ENCODE data around the gene DYNLL1.

DNA sequence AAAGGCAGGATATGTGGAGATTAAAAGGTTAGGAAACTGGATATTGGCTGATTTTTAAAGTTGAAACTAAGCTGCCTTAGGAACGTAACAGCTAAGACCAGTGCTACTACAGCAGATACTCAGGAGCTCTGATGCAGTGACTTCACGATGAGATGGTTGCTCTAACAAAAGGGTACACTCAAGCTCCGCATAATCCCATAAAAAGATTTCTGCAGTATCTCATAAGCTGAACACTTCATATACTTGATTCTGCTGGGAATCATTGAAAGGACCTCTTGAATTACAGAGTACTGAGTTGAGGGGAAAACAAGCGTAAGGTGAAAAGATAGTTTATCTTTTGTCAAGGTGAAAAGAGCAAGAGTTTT is 41.9 kb downstream of the DYNLL1 start:
- TF ChIP-seq POLR2AphosphoS5 (IDR thresholded peaks at IDR 0.05) = no peak
- no peak for TF ChIP-seq CTCF (IDR thresholded peaks at IDR 0.05)
